Ascending aorta (tissue), 2 donors: Measurements from ENCODE around the gene RPS6KA2. TPM values are rescaled to one million over a fixed set of nuclear protein-coding genes. Genes with fewer than 3 reads are reported as not detected.
"Not testable (repeated sequence)": the region's sequence is repeated elsewhere in the genome, so short reads cannot be mapped to it uniquely, and the experiment has no call there.

Source experiments
- DNase-seq, 2 donors: peaks; one replicate each; pipeline ENCODE4 v3.0.0-alpha.2; 2019; ENCODE audit warnings: low spot score in 2 of 2
- H3K27ac ChIP-seq, 2 donors: fragments of 200-600 bp; sonication (generic); one replicate each; pipeline ENCODE4 v1.5.1; 2016 to 2017; ENCODE audit warnings: mild to moderate bottlenecking in 1 of 2
- H3K27me3 ChIP-seq: fragments of 200-600 bp; sonication (generic); one replicate; pipeline ENCODE4 v1.5.1; 2017
- H3K36me3 ChIP-seq, 2 donors: fragments of 200-600 bp; sonication (generic); one replicate each; pipeline ENCODE4 v1.5.1; 2016
- H3K4me1 ChIP-seq, 2 donors: fragments of 200-600 bp; sonication (generic); one replicate each; pipeline ENCODE4 v1.5.1; 2016 to 2017; ENCODE audit warnings: mild to moderate bottlenecking in 1 of 2
- H3K4me3 ChIP-seq, 2 donors: fragments of 200-600 bp; sonication (generic); one replicate each; pipeline ENCODE4 v1.5.1; 2016 to 2017; ENCODE audit warnings: mild to moderate bottlenecking in 1 of 2
- H3K9me3 ChIP-seq, 2 donors: fragments of 200-600 bp; sonication (generic); one replicate each; pipeline ENCODE4 v1.5.1; 2016
- intact Hi-C: fragments of 100-400 bp; cut with DNase I; formaldehyde crosslinking; loops from one replicate; pipeline ENCODE4 v1.15.1; 2023
- total RNA-seq: library from RNA; depleted of rRNA; stranded (reverse); fragments of >200 nt; gene quantifications from one replicate; pipeline ENCODE4 v1.1.0, GENCODE V29; 2016
- TF ChIP-seq, protein P1 (sequence below), 3 experiments: fragments of 200-600 bp in 2 of 3; fragments of 450-650 bp in 1 of 3; sonication (generic) in 2 of 3; IDR thresholded peaks; one replicate each; pipeline ENCODE4 v1.5.1; 2016 to 2019; ENCODE audit warnings: antibody characterized with exemption in 3 of 3, mild to moderate bottlenecking in 1 of 3, moderate library complexity in 1 of 3

The RPS6KA2 gene
- total RNA-seq, 1 donor from 2014 or later: 196 TPM

DNA sequence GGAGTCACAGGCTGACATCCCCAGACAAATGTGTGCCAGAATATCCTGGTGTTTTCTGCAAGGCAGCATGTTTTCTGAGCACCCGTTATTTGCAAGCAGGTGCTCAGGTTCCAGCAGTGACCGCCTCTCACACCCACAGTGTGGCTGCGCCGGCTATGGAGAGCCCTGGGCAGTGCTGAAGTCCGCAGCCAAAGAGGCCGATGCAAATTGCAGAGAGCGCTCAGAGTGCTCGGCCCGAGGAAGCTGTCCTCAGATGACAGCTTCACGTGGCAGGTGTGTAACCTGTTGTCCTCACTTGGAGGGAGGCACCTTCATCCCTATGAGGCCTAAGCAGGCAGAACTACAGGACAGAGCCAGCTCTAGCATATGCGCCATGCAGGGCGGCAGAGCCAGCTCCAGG is 220.9 kb downstream of the RPS6KA2 start:
- Histone ChIP-seq H3K4me3 (no peak overlapping the region), H3K27me3 (no peaks in the 10 kb centered on the region), H3K27ac (no peak overlapping the region), H3K9me3 (no peaks in the 10 kb centered on the region), H3K4me1 (no peaks in the 10 kb centered on the region), H3K36me3 (no peaks in the 10 kb centered on the region)
- intact Hi-C loops: no loop called here
- TF ChIP-seq, protein P1, sequence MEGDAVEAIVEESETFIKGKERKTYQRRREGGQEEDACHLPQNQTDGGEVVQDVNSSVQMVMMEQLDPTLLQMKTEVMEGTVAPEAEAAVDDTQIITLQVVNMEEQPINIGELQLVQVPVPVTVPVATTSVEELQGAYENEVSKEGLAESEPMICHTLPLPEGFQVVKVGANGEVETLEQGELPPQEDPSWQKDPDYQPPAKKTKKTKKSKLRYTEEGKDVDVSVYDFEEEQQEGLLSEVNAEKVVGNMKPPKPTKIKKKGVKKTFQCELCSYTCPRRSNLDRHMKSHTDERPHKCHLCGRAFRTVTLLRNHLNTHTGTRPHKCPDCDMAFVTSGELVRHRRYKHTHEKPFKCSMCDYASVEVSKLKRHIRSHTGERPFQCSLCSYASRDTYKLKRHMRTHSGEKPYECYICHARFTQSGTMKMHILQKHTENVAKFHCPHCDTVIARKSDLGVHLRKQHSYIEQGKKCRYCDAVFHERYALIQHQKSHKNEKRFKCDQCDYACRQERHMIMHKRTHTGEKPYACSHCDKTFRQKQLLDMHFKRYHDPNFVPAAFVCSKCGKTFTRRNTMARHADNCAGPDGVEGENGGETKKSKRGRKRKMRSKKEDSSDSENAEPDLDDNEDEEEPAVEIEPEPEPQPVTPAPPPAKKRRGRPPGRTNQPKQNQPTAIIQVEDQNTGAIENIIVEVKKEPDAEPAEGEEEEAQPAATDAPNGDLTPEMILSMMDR (IDR thresholded peaks at IDR 0.05): no peak
- DNase-seq: no peak

DNA sequence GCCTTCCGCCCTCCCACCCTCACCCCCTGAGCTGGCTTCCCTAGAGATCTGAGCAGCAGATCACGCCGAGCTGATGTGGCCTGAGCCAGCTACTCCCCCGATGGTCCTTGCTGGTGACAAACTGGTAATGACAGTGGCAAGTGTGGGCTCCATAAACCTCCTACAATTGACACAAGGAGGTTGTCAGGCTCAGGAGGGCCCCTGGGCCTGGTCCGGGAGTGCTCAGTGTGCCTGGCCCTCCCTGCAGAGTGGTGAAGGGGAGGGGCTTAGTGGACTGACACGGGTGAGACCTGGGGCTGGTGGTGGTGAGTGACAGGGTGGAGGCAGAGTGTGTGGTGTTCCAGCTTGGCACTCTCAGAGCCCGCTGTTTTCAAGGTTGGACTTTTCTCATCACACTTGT is 221.7 kb downstream of the RPS6KA2 start:
- Histone ChIP-seq H3K4me3 (no peak overlapping the region), H3K4me1 (peaks cover 0 to 2% of the 10 kb centered on the region in 2 donors), H3K27ac (no peak overlapping the region), H3K27me3 (no peaks in the 10 kb centered on the region), H3K9me3 (no peaks in the 10 kb centered on the region), H3K36me3 (no peaks in the 10 kb centered on the region)
- intact Hi-C loops: no loop called here
- DNase-seq: no peak
- TF ChIP-seq, protein P1 (IDR thresholded peaks at IDR 0.05): no peak

DNA sequence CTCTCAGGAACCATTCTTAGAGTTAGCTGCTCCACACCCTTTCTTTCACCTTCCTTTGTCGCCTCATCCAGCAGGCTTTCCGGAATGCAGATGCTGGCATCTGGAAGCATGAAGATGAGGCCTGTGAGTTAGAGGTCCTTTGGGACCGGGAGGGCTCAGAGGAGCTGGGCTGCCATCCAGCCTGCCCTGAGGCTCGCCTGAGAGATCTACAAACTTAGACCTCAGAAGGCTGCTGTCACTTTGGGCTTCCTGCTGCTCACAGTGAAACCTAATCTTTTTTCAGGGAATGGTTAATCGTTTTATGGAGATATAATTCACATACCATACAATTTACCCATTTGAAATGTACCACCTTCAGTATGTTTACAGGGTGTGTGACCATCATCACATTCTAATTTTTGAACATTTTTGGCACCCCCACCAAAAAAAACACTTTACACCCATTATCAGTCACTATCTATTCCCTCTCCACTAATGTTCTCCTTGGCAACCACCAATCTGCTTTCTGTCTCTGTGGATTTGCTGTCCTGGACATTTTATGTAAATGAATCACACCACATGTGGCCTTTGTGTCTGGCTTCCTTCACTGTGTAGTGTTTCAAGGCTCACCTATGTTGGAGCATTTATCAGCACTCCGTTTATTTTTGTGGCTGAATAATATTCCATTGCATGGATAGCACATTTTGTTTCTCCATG is 224.3 kb downstream of the RPS6KA2 start:
- intact Hi-C loops: no loop called here
- H3K27me3 ChIP-seq: no peaks in the 10 kb centered on the region
- H3K4me1 ChIP-seq: peaks cover 0 to 2% of the 10 kb centered on the region in 2 donors
- H3K36me3 ChIP-seq: no peaks in the 10 kb centered on the region
- H3K27ac ChIP-seq: no peak overlapping the region
- no peak overlapping the region for H3K4me3 ChIP-seq
- DNase-seq: no peak
- TF ChIP-seq, protein P1 (IDR thresholded peaks at IDR 0.05): no peak
- H3K9me3 ChIP-seq: no peaks in the 10 kb centered on the region

DNA sequence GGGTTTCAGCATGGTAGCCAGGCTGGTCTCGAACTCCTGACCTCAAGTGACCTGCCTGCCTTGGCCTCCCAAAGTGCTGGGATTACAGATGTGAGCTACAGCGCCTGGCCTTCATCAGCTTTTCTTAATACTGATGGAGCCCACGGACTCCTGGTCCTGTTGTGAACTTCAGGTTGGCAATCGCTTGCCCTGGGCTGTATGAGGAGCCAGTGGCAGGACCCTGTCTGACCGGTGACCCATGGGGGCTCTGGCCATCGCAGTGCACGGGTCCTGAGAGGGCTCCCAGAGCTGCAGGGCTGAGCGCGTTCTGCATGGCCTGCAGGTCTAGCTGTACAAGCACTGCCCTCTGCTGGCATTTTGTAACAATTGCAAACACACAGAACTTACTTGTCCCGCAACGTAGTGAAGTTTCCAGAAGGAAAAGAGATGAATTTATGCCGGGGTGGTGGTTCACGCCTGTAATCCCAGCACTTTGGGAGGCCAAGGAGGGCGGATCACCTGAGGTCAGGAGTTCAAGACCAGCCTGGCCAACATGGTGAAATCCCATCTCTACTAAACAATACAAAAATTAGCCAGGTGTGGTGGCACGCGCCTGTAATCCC is 226.3 kb downstream of the RPS6KA2 start:
- DNase-seq: peak in 1 of 2 donors; percentile 79
- intact Hi-C loops: loop anchor here (1.0 kb wide), 2 partner anchors 87 to 125 kb away; no protein-coding TSS in a partner anchor

DNA sequence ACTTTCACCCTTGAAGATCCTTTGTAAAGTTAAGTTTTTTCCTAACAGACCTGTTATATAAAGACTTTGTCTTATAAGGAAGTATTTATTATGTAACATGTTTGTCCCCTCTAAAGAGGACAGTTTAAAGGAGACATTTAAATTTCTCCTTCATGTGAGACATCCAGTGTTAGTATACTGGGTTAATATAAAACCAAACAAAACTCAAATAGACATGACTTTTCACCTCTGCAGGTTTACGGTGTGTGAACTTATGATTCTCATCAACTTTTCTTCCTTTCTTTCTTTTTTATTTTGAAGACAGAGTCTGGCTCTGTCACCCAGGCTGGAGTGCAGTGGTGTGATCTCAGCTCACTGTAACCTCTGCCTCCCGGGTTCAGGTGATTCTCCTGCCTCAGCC is 226.9 kb downstream of the RPS6KA2 start:
- no peak for DNase-seq
- Histone ChIP-seq H3K4me1 (peaks cover 0 to 2% of the 10 kb centered on the region in 2 donors), H3K9me3 (no peaks in the 10 kb centered on the region), H3K27me3 (no peaks in the 10 kb centered on the region), H3K4me3 (no peak overlapping the region), H3K36me3 (no peaks in the 10 kb centered on the region), H3K27ac (no peak overlapping the region)
- intact Hi-C loops: loop anchor here (1.0 kb wide), 2 partner anchors 87 to 125 kb away; no protein-coding TSS in a partner anchor
- TF ChIP-seq, protein P1 (IDR thresholded peaks at IDR 0.05): no peak

More for the DNA sequence above, 226.3 kb downstream of the RPS6KA2 start:
- TF ChIP-seq, protein P1 (IDR thresholded peaks at IDR 0.05): peak; percentile 75 to 84 (median 78)
- H3K4me3 ChIP-seq, H3K9me3 ChIP-seq, H3K27ac ChIP-seq, H3K36me3 ChIP-seq, H3K27me3 ChIP-seq, H3K4me1 ChIP-seq: not testable (repeated sequence)
